ENCODE data around the gene PHF23. TPM values are rescaled to one million over a fixed set of nuclear protein-coding genes. Genes with fewer than 3 reads are reported as not detected.
A peak's percentile ranks its signal among the peaks of the same experiment; 100 is the strongest.

PHF23 gene
- total and polyA plus RNA-seq, 9 of the 15 experiments (the other 6 are each of a cell fraction or from before 2014, with no cell fraction given) = 7.4 to 87.5 (median 33.7) TPM

DNA sequence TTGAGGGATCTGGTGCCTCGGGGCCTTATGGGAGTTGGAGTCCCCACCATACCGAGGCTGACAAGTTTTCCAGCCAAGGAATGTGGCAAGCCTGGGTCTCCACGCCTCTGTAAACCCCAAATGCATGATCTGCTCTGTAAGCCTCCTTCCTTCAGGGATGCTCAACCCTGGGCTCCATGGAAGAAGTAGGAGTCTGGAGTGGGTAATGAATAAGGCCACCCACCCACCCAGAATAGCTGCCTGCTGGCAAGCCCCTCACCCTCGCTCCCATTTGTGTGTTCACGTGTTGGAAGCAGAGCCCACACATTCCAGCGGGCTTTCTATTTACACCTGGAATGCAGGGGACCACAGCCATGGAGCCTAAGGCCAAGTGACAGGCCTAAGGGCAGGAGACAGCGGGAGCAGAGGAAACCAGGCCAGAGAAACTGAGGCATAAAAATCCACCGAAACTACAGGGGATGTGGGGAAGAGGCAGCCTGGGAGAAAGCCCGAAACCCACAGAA is 24.1 kb downstream of the PHF23 start (continued):
- TF ChIP-seq ZBTB7A (IDR thresholded peaks at IDR 0.05; ENCODE audit: borderline replicate concordance, control insufficient read depth, low read depth, low read length) (peak; percentile 18; the same call in 1 of the 2 replicates), AFF1 (IDR thresholded peaks at IDR 0.05; ENCODE audit: low read depth in 1 of 2, partially characterized antibody in 2 of 2) (peak in 1 of 2 experiments; percentile 99), LCOR (CRISPR knock-in tag; IDR thresholded peaks at IDR 0.05) (no peak), ARHGAP35 (IDR thresholded peaks at IDR 0.05; ENCODE audit: partially characterized antibody) (no peak), SIX5 (IDR thresholded peaks at IDR 0.05; ENCODE audit: borderline replicate concordance in 1 of 2, insufficient read depth in 1 of 2, low read depth in 1 of 2, low read length in 2 of 2) (peak in 1 of 2 experiments; percentile 93; a peak in 1 of 4 replicates), YBX1 (IDR thresholded peaks at IDR 0.05) (no peak), HDAC1 (IDR thresholded peaks at IDR 0.05) (no peak), ZFX (CRISPR knock-in tag; IDR thresholded peaks at IDR 0.05) (peak; percentile 20; the same call in 1 of the 2 replicates), ZNF780A (CRISPR knock-in tag; IDR thresholded peaks at IDR 0.05) (no peak), CCNT2 (IDR thresholded peaks at IDR 0.05; ENCODE audit: borderline replicate concordance, extremely low read depth, insufficient read length, low read depth, low read length) (no peak), NR0B1 (IDR thresholded peaks at IDR 0.05; ENCODE audit: partially characterized antibody) (no peak), ZNF143 (CRISPR knock-in tag; IDR thresholded peaks at IDR 0.05) (peak; percentile 98), ZNF280B (CRISPR knock-in tag; IDR thresholded peaks at IDR 0.05) (no peak), BHLHE40 (IDR thresholded peaks at IDR 0.05; ENCODE audit: low read length) (0 out of 2 replicates have a peak, but pooled peaks have one; percentile 3), JUN (IDR thresholded peaks at IDR 0.05; ENCODE audit: borderline replicate concordance, low read depth, low read length) (0 out of 2 replicates have a peak, but pooled peaks have one; percentile 8), JUN (CRISPR knock-in tag; IDR thresholded peaks at IDR 0.05; ENCODE audit: borderline replicate concordance) (no peak), HCFC1 (IDR thresholded peaks at IDR 0.05; ENCODE audit: low read depth, low read length) (0 out of 2 replicates have a peak, but pooled peaks have one; percentile 99)

Data from K562 (cell line).